Gastroesophageal sphincter (tissue), 3 donors: Measurements from ENCODE around the gene MAG.

Experiments used
- POLR2AphosphoS5 ChIP-seq: sonication (generic); formaldehyde crosslinking; IDR thresholded peaks from one replicate; pipeline ENCODE4 v1.6.1; 2017; ENCODE audit warnings: antibody characterized with exemption
- TF ChIP-seq, protein P1 (sequence below), 4 experiments: fragments of 200-600 bp in 2 of 4; fragments of 450-650 bp in 2 of 4; sonication (generic) in 1 of 4; IDR thresholded peaks; one replicate each; pipeline ENCODE4 v1.5.1; 2017 to 2019; ENCODE audit warnings: antibody characterized with exemption in 4 of 4, mild to moderate bottlenecking in 2 of 4, moderate library complexity in 2 of 4

DNA sequence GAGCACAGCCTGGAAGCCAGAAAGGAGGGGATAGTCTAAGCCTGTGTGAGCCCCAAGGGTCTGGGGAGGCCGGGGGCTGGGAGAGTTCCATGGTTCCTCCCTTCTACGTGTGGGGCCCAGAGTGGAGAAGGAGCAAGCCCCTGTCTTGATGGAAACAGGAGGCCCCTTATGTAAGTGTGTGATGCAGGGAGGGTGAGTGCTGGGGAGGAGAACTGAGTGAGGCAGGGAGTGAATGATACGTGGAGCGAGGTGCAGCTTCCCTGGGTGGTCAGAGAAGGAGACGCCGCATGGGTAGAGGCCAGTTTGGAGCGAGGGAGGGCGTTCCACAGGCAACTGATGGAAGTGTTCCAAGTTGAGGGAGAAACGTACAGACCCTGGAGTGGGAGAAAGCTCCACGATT, 16.0 kb downstream of the MAG start:
- no peak for TF ChIP-seq POLR2AphosphoS5
- TF ChIP-seq, protein P1, sequence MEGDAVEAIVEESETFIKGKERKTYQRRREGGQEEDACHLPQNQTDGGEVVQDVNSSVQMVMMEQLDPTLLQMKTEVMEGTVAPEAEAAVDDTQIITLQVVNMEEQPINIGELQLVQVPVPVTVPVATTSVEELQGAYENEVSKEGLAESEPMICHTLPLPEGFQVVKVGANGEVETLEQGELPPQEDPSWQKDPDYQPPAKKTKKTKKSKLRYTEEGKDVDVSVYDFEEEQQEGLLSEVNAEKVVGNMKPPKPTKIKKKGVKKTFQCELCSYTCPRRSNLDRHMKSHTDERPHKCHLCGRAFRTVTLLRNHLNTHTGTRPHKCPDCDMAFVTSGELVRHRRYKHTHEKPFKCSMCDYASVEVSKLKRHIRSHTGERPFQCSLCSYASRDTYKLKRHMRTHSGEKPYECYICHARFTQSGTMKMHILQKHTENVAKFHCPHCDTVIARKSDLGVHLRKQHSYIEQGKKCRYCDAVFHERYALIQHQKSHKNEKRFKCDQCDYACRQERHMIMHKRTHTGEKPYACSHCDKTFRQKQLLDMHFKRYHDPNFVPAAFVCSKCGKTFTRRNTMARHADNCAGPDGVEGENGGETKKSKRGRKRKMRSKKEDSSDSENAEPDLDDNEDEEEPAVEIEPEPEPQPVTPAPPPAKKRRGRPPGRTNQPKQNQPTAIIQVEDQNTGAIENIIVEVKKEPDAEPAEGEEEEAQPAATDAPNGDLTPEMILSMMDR (IDR thresholded peaks at IDR 0.05): no peak
